ENCODE results near the gene FGFR3.
A peak's percentile ranks its signal among the peaks of the same experiment; 100 is the strongest.

Gene FGFR3

GRCh38 chr4:1856071-1856942 lies 63.2 kb downstream of the FGFR3 start, which contains the start of gene LETM1:
Gene LETM1, minus strand, starts transcription at chr4:1856156. Its CDS starts 206 bp downstream, at chr4:1855950.
- peak; percentile 100 for FAIRE-seq
- TF ChIP-seq POLR2AphosphoS5 (IDR thresholded peaks at IDR 0.05; ENCODE audit: low read depth, low read length) (0 out of 2 replicates have a peak, but pooled peaks have one; percentile 61), POLR2A (IDR thresholded peaks at IDR 0.05; ENCODE audit: low read depth, low read length) (peak; percentile 65; the same call in 1 of the 2 replicates), TAF1 (IDR thresholded peaks at IDR 0.05; ENCODE audit: borderline replicate concordance, low read depth, low read length) (no peak; the same call in 1 of the 2 replicates)
- peak; percentile 98 for DNase-seq (ENCODE audit: insufficient read length)

- no peak for TF ChIP-seq TAF1 (IDR thresholded peaks at IDR 0.05; ENCODE audit: borderline replicate concordance, low read depth, low read length)
- TF ChIP-seq POLR2A (IDR thresholded peaks at IDR 0.05; ENCODE audit: low read depth, low read length) = no peak
- TF ChIP-seq POLR2AphosphoS5 (IDR thresholded peaks at IDR 0.05; ENCODE audit: low read depth, low read length) = no peak
- FAIRE-seq = peak; percentile 51
- no peak for DNase-seq (ENCODE audit: insufficient read length)
Observed at GRCh38 chr4:1856943-1857699, 64.0 kb downstream of the FGFR3 start.

- DNase-seq (ENCODE audit: insufficient read length) = no peak
- no peak for FAIRE-seq
- TF ChIP-seq POLR2A (IDR thresholded peaks at IDR 0.05; ENCODE audit: low read depth, low read length) (no peak), TAF1 (IDR thresholded peaks at IDR 0.05; ENCODE audit: borderline replicate concordance, low read depth, low read length) (no peak), POLR2AphosphoS5 (IDR thresholded peaks at IDR 0.05; ENCODE audit: low read depth, low read length) (no peak)
Observed at GRCh38 chr4:1857931-1858330, 64.8 kb downstream of the FGFR3 start.

Data from GM12892 (cell line).